Measurements from ENCODE around the gene GRID2. TPM values are rescaled to one million over a fixed set of nuclear protein-coding genes. Genes with fewer than 3 reads are reported as not detected.

GRID2 gene
- polyA plus RNA-seq, 1 donor (not counting 4 experiments of a cell fraction or from before 2014, with no cell fraction given), result not detected

GRCh38 chr4:93157986-93158385, 854.2 kb downstream of the GRID2 start:
- DNase-seq (ENCODE audit: low read depth, low spot score), result no peak

GRCh38 chr4:93168053-93168452, 864.3 kb downstream of the GRID2 start:
- Histone ChIP-seq H3K36me3 (ENCODE audit: control insufficient read depth in 2 of 2, extremely low read depth in 1 of 2, insufficient read depth in 2 of 2, low read length in 2 of 2) (no peaks in the 10 kb centered on the region), H4K20me1 (ENCODE audit: control insufficient read depth, extremely low read depth, insufficient read depth, low read length) (no peaks in the 10 kb centered on the region), H3K9ac (ENCODE audit: control insufficient read depth, extremely low read depth, insufficient read depth, low read length) (no peak overlapping the region), H3K4me1 (ENCODE audit: control insufficient read depth, extremely low read depth, insufficient read depth, low read length) (no peaks in the 10 kb centered on the region), H3K27ac (ENCODE audit: control insufficient read depth, insufficient read depth, low read length) (no peak overlapping the region), H3K9me3 (ENCODE audit: control insufficient read depth, low read depth, low read length) (no peaks in the 10 kb centered on the region), H3K9me1 (ENCODE audit: control insufficient read depth, extremely low read depth, insufficient read depth, low read length) (no peaks in the 10 kb centered on the region), H3K27me3 (ENCODE audit: control insufficient read depth, extremely low read depth, insufficient read depth, low read length) (no peaks in the 10 kb centered on the region), H3K4me2 (ENCODE audit: control insufficient read depth, extremely low read depth, insufficient read depth, low read depth, low read length) (no peak overlapping the region), H3K79me2 (ENCODE audit: control insufficient read depth, insufficient read depth, low read length) (no peaks in the 10 kb centered on the region), H2AFZ (ENCODE audit: control insufficient read depth, low read length) (no peak overlapping the region), H3K4me3 (ENCODE audit: control insufficient read depth in 2 of 3, extremely low read depth in 1 of 3, insufficient read depth in 2 of 3, low read depth in 1 of 3, low read length in 3 of 3) (no peak overlapping the region)
- dilution Hi-C loops (cut with MboI; ENCODE audit: extremely low pct_ligation_motif_present, low sequenced_read_pairs), result no loop called here
- TF ChIP-seq CTCF (optimal IDR thresholded peaks at IDR 0.05 in 1 of 3, IDR thresholded peaks at IDR 0.05 in 1 of 3, conservative IDR thresholded peaks at IDR 0.05 in 1 of 3; ENCODE audit: extremely low read depth in 1 of 3, insufficient read depth in 2 of 3, low read length in 3 of 3) (no peak), EZH2 (IDR thresholded peaks at IDR 0.05; ENCODE audit: low read length) (no peak)
- FAIRE-seq, result no peak
- no peak for DNase-seq (ENCODE audit: low read depth, low spot score)

More at GRCh38 chr4:93157986-93158385, 854.2 kb downstream of the GRID2 start:
- Histone ChIP-seq H3K9me1 (ENCODE audit: control insufficient read depth, extremely low read depth, insufficient read depth, low read length) (no peaks in the 10 kb centered on the region), H4K20me1 (ENCODE audit: control insufficient read depth, extremely low read depth, insufficient read depth, low read length) (no peaks in the 10 kb centered on the region), H3K4me1 (ENCODE audit: control insufficient read depth, extremely low read depth, insufficient read depth, low read length) (no peaks in the 10 kb centered on the region), H3K4me3 (ENCODE audit: control insufficient read depth in 2 of 3, extremely low read depth in 1 of 3, insufficient read depth in 2 of 3, low read depth in 1 of 3, low read length in 3 of 3) (no peak overlapping the region), H3K27me3 (ENCODE audit: control insufficient read depth, extremely low read depth, insufficient read depth, low read length) (no peaks in the 10 kb centered on the region), H2AFZ (ENCODE audit: control insufficient read depth, low read length) (no peak overlapping the region), H3K9ac (ENCODE audit: control insufficient read depth, extremely low read depth, insufficient read depth, low read length) (no peak overlapping the region), H3K36me3 (ENCODE audit: control insufficient read depth in 2 of 2, extremely low read depth in 1 of 2, insufficient read depth in 2 of 2, low read length in 2 of 2) (no peaks in the 10 kb centered on the region), H3K79me2 (ENCODE audit: control insufficient read depth, insufficient read depth, low read length) (no peaks in the 10 kb centered on the region), H3K4me2 (ENCODE audit: control insufficient read depth, extremely low read depth, insufficient read depth, low read depth, low read length) (no peak overlapping the region), H3K27ac (ENCODE audit: control insufficient read depth, insufficient read depth, low read length) (no peak overlapping the region), H3K9me3 (ENCODE audit: control insufficient read depth, low read depth, low read length) (no peaks in the 10 kb centered on the region)
- TF ChIP-seq CTCF (optimal IDR thresholded peaks at IDR 0.05 in 1 of 3, IDR thresholded peaks at IDR 0.05 in 1 of 3, conservative IDR thresholded peaks at IDR 0.05 in 1 of 3; ENCODE audit: extremely low read depth in 1 of 3, insufficient read depth in 2 of 3, low read length in 3 of 3), result peak in 1 of 3 experiments; percentile 42
- TF ChIP-seq EZH2 (IDR thresholded peaks at IDR 0.05; ENCODE audit: low read length), result no peak
- no peak for FAIRE-seq
- dilution Hi-C loops (cut with MboI; ENCODE audit: extremely low pct_ligation_motif_present, low sequenced_read_pairs), result no loop called here
